ENCODE results near the gene CERS6. TPM values are rescaled to one million over a fixed set of nuclear protein-coding genes. Genes with fewer than 3 reads are reported as not detected.

CERS6 gene
- total and polyA plus RNA-seq, 8 donors: 18.8 to 24.5 (median 22.1) TPM

DNA sequence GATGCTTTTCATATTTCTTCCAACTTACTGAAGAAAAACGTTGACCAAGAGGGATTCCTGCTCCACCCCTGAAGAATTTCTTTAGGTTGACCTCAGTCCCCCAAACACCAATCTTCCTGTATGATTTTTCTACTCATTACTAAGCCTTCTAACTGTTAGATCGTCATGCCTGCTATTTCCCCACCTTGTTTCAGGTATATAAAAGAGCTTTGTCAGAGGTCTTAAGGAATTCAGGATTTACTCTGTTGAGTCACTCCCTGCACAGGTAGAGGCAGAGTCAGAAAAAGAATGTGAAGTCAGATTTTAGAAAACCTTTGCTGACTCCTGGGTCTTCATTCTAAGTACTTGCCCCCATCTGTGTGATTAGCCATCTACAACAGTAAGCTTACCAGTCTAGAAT, 262.6 kb downstream of the CERS6 start:
- DNase-seq (no peak), ATAC-seq (no peak)
- no peaks in the 10 kb centered on the region for H3K27me3 ChIP-seq
- TF ChIP-seq, protein P1, sequence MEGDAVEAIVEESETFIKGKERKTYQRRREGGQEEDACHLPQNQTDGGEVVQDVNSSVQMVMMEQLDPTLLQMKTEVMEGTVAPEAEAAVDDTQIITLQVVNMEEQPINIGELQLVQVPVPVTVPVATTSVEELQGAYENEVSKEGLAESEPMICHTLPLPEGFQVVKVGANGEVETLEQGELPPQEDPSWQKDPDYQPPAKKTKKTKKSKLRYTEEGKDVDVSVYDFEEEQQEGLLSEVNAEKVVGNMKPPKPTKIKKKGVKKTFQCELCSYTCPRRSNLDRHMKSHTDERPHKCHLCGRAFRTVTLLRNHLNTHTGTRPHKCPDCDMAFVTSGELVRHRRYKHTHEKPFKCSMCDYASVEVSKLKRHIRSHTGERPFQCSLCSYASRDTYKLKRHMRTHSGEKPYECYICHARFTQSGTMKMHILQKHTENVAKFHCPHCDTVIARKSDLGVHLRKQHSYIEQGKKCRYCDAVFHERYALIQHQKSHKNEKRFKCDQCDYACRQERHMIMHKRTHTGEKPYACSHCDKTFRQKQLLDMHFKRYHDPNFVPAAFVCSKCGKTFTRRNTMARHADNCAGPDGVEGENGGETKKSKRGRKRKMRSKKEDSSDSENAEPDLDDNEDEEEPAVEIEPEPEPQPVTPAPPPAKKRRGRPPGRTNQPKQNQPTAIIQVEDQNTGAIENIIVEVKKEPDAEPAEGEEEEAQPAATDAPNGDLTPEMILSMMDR (IDR thresholded peaks at IDR 0.05): no peak
- no peak overlapping the region for H3K4me3 ChIP-seq
- intact Hi-C loops (cut with DNase I): no loop called here
- H3K4me1 ChIP-seq: no peaks in the 10 kb centered on the region
- no peaks in the 10 kb centered on the region for H3K9me3 ChIP-seq
- H3K27ac ChIP-seq: no peak overlapping the region
- H3K36me3 ChIP-seq: no peaks in the 10 kb centered on the region

DNA sequence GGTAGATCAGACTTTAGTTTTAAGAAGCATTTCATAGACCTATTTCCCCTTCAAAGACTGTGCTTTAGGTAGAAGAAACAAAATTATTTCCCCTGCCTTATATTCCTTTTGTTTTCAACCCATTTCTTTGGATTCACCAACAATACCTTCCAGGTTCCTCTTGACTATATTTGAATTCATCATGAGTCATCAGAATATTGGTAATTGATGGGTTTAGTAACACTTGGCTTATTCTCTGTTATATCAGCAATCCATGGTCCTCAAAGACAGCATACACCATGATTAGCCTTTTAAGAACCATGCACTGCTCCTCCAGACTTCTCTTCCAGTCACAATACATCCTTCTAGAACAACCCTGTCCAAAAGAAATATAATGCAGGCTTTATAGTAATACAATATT, 263.4 kb downstream of the CERS6 start:
- Histone ChIP-seq H3K36me3 (peaks cover 0 to 7% of the 10 kb centered on the region in 2 donors), H3K9me3 (no peaks in the 10 kb centered on the region), H3K4me3 (no peak overlapping the region), H3K27me3 (no peaks in the 10 kb centered on the region), H3K4me1 (no peaks in the 10 kb centered on the region), H3K27ac (no peak overlapping the region)
- no peak for DNase-seq
- TF ChIP-seq, protein P1 (IDR thresholded peaks at IDR 0.05): no peak
- ATAC-seq: no peak
- intact Hi-C loops (cut with DNase I): no loop called here

DNA sequence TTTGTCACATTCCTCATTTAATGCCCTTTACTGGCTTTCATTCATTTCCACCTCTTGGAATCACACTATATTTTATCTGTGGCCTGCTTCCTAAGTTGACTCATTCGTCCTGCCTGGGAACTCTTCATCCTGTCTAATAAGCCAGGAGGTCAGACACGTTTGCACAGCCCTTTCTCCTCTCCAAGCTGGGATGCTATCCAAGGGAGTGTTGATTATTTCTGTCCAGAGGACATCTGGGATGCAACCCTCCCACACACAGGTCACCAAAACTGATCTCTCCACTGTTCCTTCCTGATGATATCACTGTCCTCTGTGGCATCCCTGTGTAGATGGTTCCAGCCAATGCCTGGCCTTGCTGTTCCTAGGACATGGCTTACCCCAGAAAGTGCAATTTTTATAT, 266.5 kb downstream of the CERS6 start:
- Histone ChIP-seq H3K27ac (no peak overlapping the region), H3K36me3 (peaks cover 0 to 15% of the 10 kb centered on the region in 2 donors), H3K4me3 (no peak overlapping the region), H3K27me3 (no peaks in the 10 kb centered on the region), H3K9me3 (no peaks in the 10 kb centered on the region), H3K4me1 (no peaks in the 10 kb centered on the region)
- TF ChIP-seq, protein P1 (IDR thresholded peaks at IDR 0.05): no peak
- intact Hi-C loops (cut with DNase I): no loop called here
- ATAC-seq: peak; percentile 44
- peak in 1 of 4 donors; percentile 13 for DNase-seq

DNA sequence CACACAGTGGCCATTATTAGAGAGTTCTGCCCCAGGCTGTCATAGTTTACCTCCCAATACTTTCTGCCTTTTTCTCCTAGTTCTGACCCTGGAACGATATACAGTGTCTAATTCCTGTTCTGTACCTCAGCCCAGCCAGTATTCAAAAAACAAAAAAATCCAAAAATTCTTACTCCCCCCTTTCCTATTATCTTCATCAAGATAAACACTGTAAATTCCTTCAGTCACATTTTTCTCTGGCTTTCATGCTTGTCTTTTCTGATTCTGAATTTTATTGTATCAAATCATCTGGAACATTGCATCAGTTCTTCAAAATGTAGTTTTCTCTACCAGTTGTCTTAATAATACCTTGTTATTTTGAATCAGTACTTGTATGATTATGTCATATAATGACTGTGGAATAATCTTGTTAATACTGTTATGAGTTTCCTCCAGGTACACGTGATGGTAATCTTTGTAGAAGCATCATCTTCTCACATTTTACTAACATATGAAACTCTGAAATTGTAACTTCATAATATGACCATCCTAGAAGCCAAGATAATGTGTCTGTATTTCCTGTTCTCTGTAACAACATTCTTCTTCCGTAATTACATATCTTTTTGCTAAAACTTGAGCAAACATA, 267.3 kb downstream of the CERS6 start:
- H3K27me3 ChIP-seq: no peaks in the 10 kb centered on the region
- ATAC-seq: no peak
- H3K4me1 ChIP-seq: no peaks in the 10 kb centered on the region
- intact Hi-C loops (cut with DNase I): no loop called here
- H3K4me3 ChIP-seq: no peak overlapping the region
- TF ChIP-seq, protein P1 (IDR thresholded peaks at IDR 0.05): no peak
- no peaks in the 10 kb centered on the region for H3K9me3 ChIP-seq
- H3K27ac ChIP-seq: no peak overlapping the region
- H3K36me3 ChIP-seq: peaks cover 0 to 15% of the 10 kb centered on the region in 2 donors
- DNase-seq: no peak

DNA sequence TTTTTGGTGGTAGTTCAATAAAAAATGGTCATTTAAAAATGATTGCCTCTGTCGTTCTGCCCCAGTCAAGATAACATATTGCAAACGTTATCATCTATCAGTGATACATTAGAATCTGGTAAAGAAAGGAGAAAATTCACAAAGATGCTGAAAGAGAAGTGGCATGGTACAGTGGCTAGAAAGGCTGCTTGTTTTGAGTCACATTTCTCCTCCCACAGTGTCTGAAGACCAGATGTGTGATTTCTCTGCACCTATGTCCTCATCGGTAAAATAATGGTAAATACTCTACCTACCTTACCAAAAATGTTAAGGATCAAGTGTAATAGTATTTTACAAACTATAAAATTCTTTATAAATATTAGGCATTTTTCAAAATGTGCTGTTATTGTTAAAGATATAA, 270.3 kb downstream of the CERS6 start:
- Histone ChIP-seq H3K36me3 (peaks cover 0 to 15% of the 10 kb centered on the region in 2 donors), H3K4me1 (no peaks in the 10 kb centered on the region), H3K27ac (no peak overlapping the region), H3K4me3 (no peak overlapping the region), H3K9me3 (no peaks in the 10 kb centered on the region), H3K27me3 (no peaks in the 10 kb centered on the region)
- DNase-seq (no peak), ATAC-seq (no peak)
- TF ChIP-seq, protein P1 (IDR thresholded peaks at IDR 0.05): no peak
- intact Hi-C loops (cut with DNase I): no loop called here
